NB4 (cell line): Measurements from ENCODE around the gene DNAJC21.

Source experiments
- POLR2A ChIP-seq: IDR thresholded peaks from 2 replicates; pipeline ENCODE4 v1.6.1; 2011; ENCODE audit warnings: mild to moderate bottlenecking; ENCODE audit not compliant: insufficient read length; ENCODE audit errors: extremely low read depth
- TF ChIP-seq, protein P1 (sequence below): IDR thresholded peaks from one replicate; pipeline ENCODE4 v1.5.1; 2012; ENCODE audit warnings: low read depth, low read length
- TF ChIP-seq, protein P2 (sequence below): IDR thresholded peaks from 2 replicates; pipeline ENCODE4 v1.6.1; 2011; ENCODE audit warnings: low read depth, low read length

DNA sequence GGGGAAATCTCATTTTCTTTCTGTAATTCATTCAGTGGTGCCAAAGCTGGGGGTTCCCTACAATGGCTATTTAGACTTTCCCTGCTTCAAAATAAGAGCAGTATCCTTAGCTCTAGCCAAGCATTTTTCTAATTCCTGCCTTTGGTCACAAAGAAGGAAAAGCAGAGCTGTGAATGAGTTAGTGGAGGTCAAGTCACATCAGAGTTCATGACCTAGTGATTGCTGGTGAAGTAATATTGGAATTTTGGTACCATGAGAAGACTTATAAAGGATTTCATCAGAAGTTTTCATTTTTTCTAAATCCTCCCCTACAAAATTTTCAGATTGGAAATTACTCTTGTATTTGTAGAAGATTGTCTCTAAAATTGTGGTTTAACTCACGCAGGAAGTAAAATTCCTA is 28.0 kb downstream of the DNAJC21 start:
- TF ChIP-seq, protein P1, sequence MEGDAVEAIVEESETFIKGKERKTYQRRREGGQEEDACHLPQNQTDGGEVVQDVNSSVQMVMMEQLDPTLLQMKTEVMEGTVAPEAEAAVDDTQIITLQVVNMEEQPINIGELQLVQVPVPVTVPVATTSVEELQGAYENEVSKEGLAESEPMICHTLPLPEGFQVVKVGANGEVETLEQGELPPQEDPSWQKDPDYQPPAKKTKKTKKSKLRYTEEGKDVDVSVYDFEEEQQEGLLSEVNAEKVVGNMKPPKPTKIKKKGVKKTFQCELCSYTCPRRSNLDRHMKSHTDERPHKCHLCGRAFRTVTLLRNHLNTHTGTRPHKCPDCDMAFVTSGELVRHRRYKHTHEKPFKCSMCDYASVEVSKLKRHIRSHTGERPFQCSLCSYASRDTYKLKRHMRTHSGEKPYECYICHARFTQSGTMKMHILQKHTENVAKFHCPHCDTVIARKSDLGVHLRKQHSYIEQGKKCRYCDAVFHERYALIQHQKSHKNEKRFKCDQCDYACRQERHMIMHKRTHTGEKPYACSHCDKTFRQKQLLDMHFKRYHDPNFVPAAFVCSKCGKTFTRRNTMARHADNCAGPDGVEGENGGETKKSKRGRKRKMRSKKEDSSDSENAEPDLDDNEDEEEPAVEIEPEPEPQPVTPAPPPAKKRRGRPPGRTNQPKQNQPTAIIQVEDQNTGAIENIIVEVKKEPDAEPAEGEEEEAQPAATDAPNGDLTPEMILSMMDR = no peak
- no peak for TF ChIP-seq POLR2A
- TF ChIP-seq, protein P2, sequence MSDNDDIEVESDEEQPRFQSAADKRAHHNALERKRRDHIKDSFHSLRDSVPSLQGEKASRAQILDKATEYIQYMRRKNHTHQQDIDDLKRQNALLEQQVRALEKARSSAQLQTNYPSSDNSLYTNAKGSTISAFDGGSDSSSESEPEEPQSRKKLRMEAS = no peak
